HEK293 (cell line): ENCODE data around the gene GALNTL6.

Experiments
- CTCF ChIA-PET: fragments of 350-600 bp; formaldehyde crosslinking; extraction: SDS; loops from one replicate; lab custom pipeline; 2021; ENCODE audit warnings: antibody characterized with exemption; lab: Yijun Ruan, JAX
- POLR2A ChIA-PET: fragments of 300-600 bp; formaldehyde crosslinking; extraction: SDS; loops from one replicate; lab custom pipeline; 2020; ENCODE audit warnings: antibody characterized with exemption, inconsistent platforms; lab: Yijun Ruan, JAX
- H3K27ac ChIP-seq: fragments of 200-500 bp; sonication (Bioruptor generic); 2 replicates; pipeline ENCODE4 v1.5.1; 2014; ENCODE audit warnings: low read depth, low read length, control low read depth, inconsistent platforms; ENCODE audit errors: extremely low read depth
- H3K36me3 ChIP-seq, 2 experiments: fragments of 200-500 bp in 1 of 2; sonication (Bioruptor generic) in 1 of 2; 1 replicate in 1 of 2; 2 replicates in 1 of 2; pipeline ENCODE4 v1.5.1; 2014 to 2017; ENCODE audit warnings: inconsistent platforms in 2 of 2, low read length in 2 of 2; ENCODE audit not compliant: control insufficient read depth in 2 of 2, insufficient read depth in 1 of 2
- H3K4me1 ChIP-seq: fragments of 200-500 bp; sonication (Bioruptor generic); 2 replicates; pipeline ENCODE4 v1.5.1; 2014; ENCODE audit warnings: mild to moderate bottlenecking, low read length, inconsistent platforms; ENCODE audit not compliant: control insufficient read depth, insufficient read depth
- H3K4me3 ChIP-seq: 2 replicates; pipeline ENCODE4 v1.5.1; 2011; ENCODE audit warnings: low read depth, mild to moderate bottlenecking, control low read depth, low read length, moderate library complexity
- H3K9me3 ChIP-seq: fragments of 200-500 bp; sonication (Bioruptor generic); 2 replicates; pipeline ENCODE4 v1.5.1; 2014; ENCODE audit warnings: low read depth, low read length, inconsistent platforms; ENCODE audit not compliant: control insufficient read depth, insufficient read depth
- AEBP2 ChIP-seq: fragments of 450-650 bp; formaldehyde crosslinking; IDR thresholded peaks from 2 replicates; pipeline ENCODE4 v1.5.1; 2016; ENCODE audit warnings: missing biosample characterization, missing genetic modification characterization, borderline replicate concordance
- FEZF1 ChIP-seq: fragments of 450-650 bp; formaldehyde crosslinking; IDR thresholded peaks from 2 replicates; pipeline ENCODE4 v1.5.1; 2016; ENCODE audit warnings: missing biosample characterization, missing genetic modification characterization
- GLIS2 ChIP-seq: fragments of 450-650 bp; formaldehyde crosslinking; IDR thresholded peaks from 2 replicates; pipeline ENCODE4 v1.5.1; 2016; ENCODE audit warnings: missing biosample characterization, missing genetic modification characterization
- HOXA7 ChIP-seq: sonication (generic); formaldehyde crosslinking; IDR thresholded peaks from 2 replicates; pipeline ENCODE4 v1.8.1; 2022; ENCODE audit warnings: missing genetic modification reagents, borderline replicate concordance
- RBAK ChIP-seq: fragments of 450-650 bp; formaldehyde crosslinking; IDR thresholded peaks from 2 replicates; pipeline ENCODE4 v1.5.1; 2016; ENCODE audit warnings: missing biosample characterization, missing genetic modification characterization
- SETDB1 ChIP-seq: IDR thresholded peaks from one replicate; pipeline ENCODE4 v1.6.1; 2017; ENCODE audit warnings: mild to moderate bottlenecking, low read length, moderate library complexity, mixed read lengths; ENCODE audit not compliant: insufficient read length
- SP2 ChIP-seq: fragments of 450-650 bp; formaldehyde crosslinking; IDR thresholded peaks from 2 replicates; pipeline ENCODE4 v1.5.1; 2016; ENCODE audit warnings: missing biosample characterization, missing genetic modification characterization
- WT1 ChIP-seq: fragments of 450-650 bp; formaldehyde crosslinking; IDR thresholded peaks from 2 replicates; pipeline ENCODE4 v1.5.1; 2016; ENCODE audit warnings: missing biosample characterization, missing genetic modification characterization
- ZFP69B ChIP-seq: fragments of 450-650 bp; formaldehyde crosslinking; IDR thresholded peaks from 2 replicates; pipeline ENCODE4 v1.5.1; 2016; ENCODE audit warnings: missing biosample characterization, missing genetic modification characterization
- ZNF174 ChIP-seq: fragments of 450-650 bp; formaldehyde crosslinking; IDR thresholded peaks from 2 replicates; pipeline ENCODE4 v1.5.0; 2017; ENCODE audit warnings: missing biosample characterization, mild to moderate bottlenecking, missing genetic modification characterization
- ZNF24 ChIP-seq: fragments of 450-650 bp; formaldehyde crosslinking; IDR thresholded peaks from 2 replicates; pipeline ENCODE4 v1.5.1; 2016; ENCODE audit warnings: missing biosample characterization, missing genetic modification characterization
- ZNF398 ChIP-seq: fragments of 450-650 bp; formaldehyde crosslinking; IDR thresholded peaks from 2 replicates; pipeline ENCODE4 v1.5.1; 2017; ENCODE audit warnings: missing biosample characterization, missing genetic modification characterization
- ZNF571 ChIP-seq: fragments of 450-650 bp; formaldehyde crosslinking; IDR thresholded peaks from 2 replicates; pipeline ENCODE4 v1.5.0; 2017; ENCODE audit warnings: missing biosample characterization, missing genetic modification characterization
- ZNF623 ChIP-seq: fragments of 450-650 bp; formaldehyde crosslinking; IDR thresholded peaks from 2 replicates; pipeline ENCODE4 v1.5.1; 2016; ENCODE audit warnings: missing biosample characterization, missing genetic modification characterization
- ZNF624 ChIP-seq: fragments of 450-650 bp; formaldehyde crosslinking; IDR thresholded peaks from 2 replicates; pipeline ENCODE4 v1.5.1; 2017; ENCODE audit warnings: missing biosample characterization, missing genetic modification characterization
- ZNF654 ChIP-seq: fragments of 450-650 bp; formaldehyde crosslinking; IDR thresholded peaks from 2 replicates; pipeline ENCODE4 v1.5.1; 2016; ENCODE audit warnings: low read depth, missing biosample characterization, missing genetic modification characterization
- ZNF670 ChIP-seq: fragments of 450-650 bp; formaldehyde crosslinking; IDR thresholded peaks from 2 replicates; pipeline ENCODE4 v1.5.1; 2016; ENCODE audit warnings: missing biosample characterization, missing genetic modification characterization, low read depth
- ZNF747 ChIP-seq: fragments of 450-650 bp; formaldehyde crosslinking; IDR thresholded peaks from 2 replicates; pipeline ENCODE4 v1.5.1; 2016; ENCODE audit warnings: missing biosample characterization, missing genetic modification characterization
- ZNF768 ChIP-seq: fragments of 450-650 bp; formaldehyde crosslinking; IDR thresholded peaks from 2 replicates; pipeline ENCODE4 v1.5.1; 2018; ENCODE audit warnings: missing biosample characterization, mild to moderate bottlenecking, missing genetic modification characterization
- ZSCAN18 ChIP-seq: fragments of 450-650 bp; formaldehyde crosslinking; IDR thresholded peaks from 2 replicates; pipeline ENCODE4 v1.5.1; 2016; ENCODE audit warnings: missing biosample characterization, missing genetic modification characterization

Gene GALNTL6

GRCh38 chr4:173088144-173088543, 1274.9 kb downstream of the GALNTL6 start:
- no peaks in the 10 kb centered on the region for H3K9me3 ChIP-seq
- H3K36me3 ChIP-seq: no peaks in the 10 kb centered on the region
- POLR2A ChIA-PET: no interaction called here

More at GRCh38 chr4:173088144-173088543, 1274.9 kb downstream of the GALNTL6 start:
- H3K4me1 ChIP-seq: no peaks in the 10 kb centered on the region
- CTCF ChIA-PET: no interaction called here
- no peak overlapping the region for H3K4me3 ChIP-seq
- no peak overlapping the region for H3K27ac ChIP-seq
- TF ChIP-seq SP2 (tag by site-specific recombination) (no peak), ZNF623 (tag by site-specific recombination) (no peak), ZNF747 (tag by site-specific recombination) (no peak), ZNF670 (tag by site-specific recombination) (no peak), ZNF768 (tag by site-specific recombination) (no peak), GLIS2 (tag by site-specific recombination) (no peak), WT1 (tag by site-specific recombination) (no peak), ZNF398 (tag by site-specific recombination) (no peak), ZNF174 (tag by site-specific recombination) (no peak), ZFP69B (tag by site-specific recombination) (no peak), ZNF624 (tag by site-specific recombination) (no peak), ZNF571 (no peak), RBAK (tag by site-specific recombination) (no peak), ZSCAN18 (tag by site-specific recombination) (no peak), FEZF1 (no peak), HOXA7 (CRISPR knock-in tag) (no peak), SETDB1 (no peak), ZNF24 (tag by site-specific recombination) (no peak), AEBP2 (tag by site-specific recombination) (no peak), ZNF654 (tag by site-specific recombination) (no peak)
